Ascending aorta (tissue), 2 donors: ENCODE measurements around the gene COA6. TPM values are rescaled to one million over a fixed set of nuclear protein-coding genes. Genes with fewer than 3 reads are reported as not detected.

ENCODE experiments used
- DNase-seq, 2 donors: peaks; one replicate each; pipeline ENCODE4 v3.0.0-alpha.2; 2019; ENCODE audit warnings: low spot score in 2 of 2
- H3K27ac ChIP-seq, 2 donors: fragments of 200-600 bp; sonication (generic); one replicate each; pipeline ENCODE4 v1.5.1; 2016 to 2017; ENCODE audit warnings: mild to moderate bottlenecking in 1 of 2
- H3K27me3 ChIP-seq: fragments of 200-600 bp; sonication (generic); one replicate; pipeline ENCODE4 v1.5.1; 2017
- H3K36me3 ChIP-seq, 2 donors: fragments of 200-600 bp; sonication (generic); one replicate each; pipeline ENCODE4 v1.5.1; 2016
- H3K4me1 ChIP-seq, 2 donors: fragments of 200-600 bp; sonication (generic); one replicate each; pipeline ENCODE4 v1.5.1; 2016 to 2017; ENCODE audit warnings: mild to moderate bottlenecking in 1 of 2
- H3K4me3 ChIP-seq, 2 donors: fragments of 200-600 bp; sonication (generic); one replicate each; pipeline ENCODE4 v1.5.1; 2016 to 2017; ENCODE audit warnings: mild to moderate bottlenecking in 1 of 2
- H3K9me3 ChIP-seq, 2 donors: fragments of 200-600 bp; sonication (generic); one replicate each; pipeline ENCODE4 v1.5.1; 2016
- CTCF ChIP-seq, 3 experiments: fragments of 200-600 bp in 2 of 3; fragments of 450-650 bp in 1 of 3; sonication (generic) in 2 of 3; IDR thresholded peaks; one replicate each; pipeline ENCODE4 v1.5.1; 2016 to 2019; ENCODE audit warnings: antibody characterized with exemption in 3 of 3, mild to moderate bottlenecking in 1 of 3, moderate library complexity in 1 of 3
- intact Hi-C: fragments of 100-400 bp; cut with DNase I; formaldehyde crosslinking; loops from one replicate; pipeline ENCODE4 v1.15.1; 2023
- total RNA-seq: library from RNA; depleted of rRNA; stranded (reverse); fragments of >200 nt; gene quantifications from one replicate; pipeline ENCODE4 v1.1.0, GENCODE V29; 2016

The COA6 gene, protein sequence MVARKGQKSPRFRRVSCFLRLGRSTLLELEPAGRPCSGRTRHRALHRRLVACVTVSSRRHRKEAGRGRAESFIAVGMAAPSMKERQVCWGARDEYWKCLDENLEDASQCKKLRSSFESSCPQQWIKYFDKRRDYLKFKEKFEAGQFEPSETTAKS
- total RNA-seq: not detected

- TF ChIP-seq CTCF (IDR thresholded peaks at IDR 0.05): peak in 1 of 3 experiments; percentile 8
- DNase-seq: peak; percentile 60 to 95
- intact Hi-C loops: loop anchor here (2.0 kb wide), 2 partner anchors 755 to 1131 kb away; partner anchors contain the start of genes B3GALNT2 and TOMM20
- peak within 1 kb of the TSS; percentile 91 to 97 for H3K27ac ChIP-seq
- H3K4me3 ChIP-seq: peak within 1 kb of the TSS; percentile 91 to 92
- peaks cover 15% of the 10 kb centered on the region in 2 donors for H3K36me3 ChIP-seq
- no peaks in the 10 kb centered on the region for H3K27me3 ChIP-seq
- peaks cover 3 to 15% of the 10 kb centered on the region in 2 donors for H3K4me1 ChIP-seq
- H3K9me3 ChIP-seq: no peaks in the 10 kb centered on the region
Observed at GRCh38 chr1:234373064-234373958, at the start of gene COA6. TSS of gene COA6 (plus strand) at chr1:234373456. CDS start at chr1:234373467, 11 bp downstream.

DNA sequence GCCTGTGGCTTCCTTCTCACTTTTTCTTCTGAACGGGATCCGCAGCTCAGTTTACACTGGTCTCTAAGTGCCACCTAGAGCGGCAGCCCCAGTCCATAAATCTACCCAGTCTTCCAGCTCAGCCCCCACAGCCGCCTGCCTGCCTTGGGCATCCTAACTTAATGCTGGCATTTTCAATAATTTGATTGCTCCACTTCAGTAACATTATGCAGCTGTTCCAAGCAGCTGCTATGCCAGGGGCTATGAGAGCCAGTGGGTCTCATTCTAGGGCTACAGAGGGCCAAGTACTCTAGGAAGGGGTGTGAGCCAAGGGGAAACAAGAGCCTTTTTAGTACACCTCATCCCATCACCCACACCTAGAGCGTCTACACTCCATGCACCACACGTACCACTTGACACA is 48.4 kb upstream of the COA6 start:
- DNase-seq: no peak
- TF ChIP-seq CTCF (IDR thresholded peaks at IDR 0.05): no peak
- Histone ChIP-seq H3K27ac (no peak overlapping the region), H3K9me3 (no peaks in the 10 kb centered on the region), H3K4me3 (no peak overlapping the region), H3K36me3 (no peaks in the 10 kb centered on the region), H3K4me1 (no peaks in the 10 kb centered on the region), H3K27me3 (no peaks in the 10 kb centered on the region)
- intact Hi-C loops: loop anchor here (5.0 kb wide), 1 partner anchor 213 kb away; no protein-coding TSS in a partner anchor

- Histone ChIP-seq H3K27me3 (no peaks in the 10 kb centered on the region), H3K4me1 (no peaks in the 10 kb centered on the region), H3K4me3 (peak overlapping the region in 1 of 2 donors; percentile 49), H3K9me3 (no peaks in the 10 kb centered on the region), H3K36me3 (no peaks in the 10 kb centered on the region), H3K27ac (no peak overlapping the region)
- no peak for DNase-seq
- intact Hi-C loops: loop anchor here (1.0 to 5.0 kb wide), 2 partner anchors 172 to 214 kb away; no protein-coding TSS in a partner anchor
- TF ChIP-seq CTCF (IDR thresholded peaks at IDR 0.05): no peak
Observed at GRCh38 chr1:234325878-234326496, 47.3 kb upstream of the COA6 start.

DNA sequence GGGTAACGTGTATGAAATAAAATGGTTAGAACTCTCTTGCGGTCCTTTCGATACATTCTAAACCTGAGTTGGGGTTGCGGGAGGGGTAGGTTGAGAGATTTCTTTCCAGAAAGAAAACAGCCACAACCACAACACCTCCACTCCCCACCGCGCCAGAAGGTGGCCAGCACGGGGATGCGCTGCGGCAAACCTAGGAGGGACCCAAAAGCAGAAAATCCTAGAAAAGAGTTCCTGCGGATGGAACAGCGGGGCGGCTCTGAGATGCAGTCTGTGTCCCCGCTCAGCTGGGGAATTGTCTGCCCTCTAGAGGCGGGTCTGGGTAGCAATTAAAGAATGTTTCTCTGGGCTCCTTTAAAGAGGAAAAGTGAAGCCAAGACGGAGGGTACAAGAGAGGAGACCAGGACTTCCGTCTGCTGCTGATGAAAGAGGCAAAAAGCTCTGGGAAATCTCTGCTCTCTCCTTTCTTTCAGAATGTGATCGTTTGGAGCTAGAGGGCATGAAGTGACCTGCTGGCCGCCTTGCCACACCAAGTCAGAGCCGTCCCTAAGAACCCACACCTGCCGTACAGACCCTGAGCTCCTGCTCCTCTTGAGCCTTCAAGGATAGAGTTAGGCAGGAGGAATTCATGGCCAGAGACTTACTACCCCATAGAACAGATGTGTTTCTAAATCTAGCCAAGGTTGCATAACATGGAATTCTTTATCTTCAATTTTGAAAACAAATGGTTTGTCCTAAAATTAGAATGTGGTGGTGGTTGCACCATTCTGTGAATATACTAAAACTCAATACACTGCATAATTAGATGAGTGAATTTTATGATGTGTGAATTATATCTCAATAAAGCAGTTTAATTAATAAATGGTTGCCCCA is 46.5 kb upstream of the COA6 start:
- no peak for DNase-seq
- Histone ChIP-seq H3K9me3 (no peaks in the 10 kb centered on the region), H3K36me3 (no peaks in the 10 kb centered on the region), H3K27me3 (no peaks in the 10 kb centered on the region), H3K27ac (no peak overlapping the region), H3K4me3 (peak overlapping the region in 1 of 2 donors; percentile 49), H3K4me1 (no peaks in the 10 kb centered on the region)
- intact Hi-C loops: loop anchor here (1.0 to 5.0 kb wide), 2 partner anchors 172 to 214 kb away; no protein-coding TSS in a partner anchor
- TF ChIP-seq CTCF (IDR thresholded peaks at IDR 0.05): peak; percentile 48 to 83 (median 73)
